ENCODE data around the gene GEMIN2. TPM values are rescaled to one million over a fixed set of nuclear protein-coding genes. Genes with fewer than 3 reads are reported as not detected.
"Not testable (repeated sequence)": the region's sequence is repeated elsewhere in the genome, so short reads cannot be mapped to it uniquely, and the experiment has no call there.

Gene GEMIN2
- total RNA-seq, 1 experiment from 2014 or later, result 15.1 TPM

GRCh38 chr14:39094515-39094914, 19.6 kb upstream of the GEMIN2 start:
- H3K9me3 ChIP-seq (ENCODE audit: control insufficient read depth, insufficient read depth, low read depth, low read length), result no peaks in the 10 kb centered on the region
- no peaks in the 10 kb centered on the region for H3K27me3 ChIP-seq (ENCODE audit: control insufficient read depth, insufficient read depth, low read length)
- DNase-seq (ENCODE audit: low read depth, low spot score), result no peak
- ATAC-seq, result no peak
- TF ChIP-seq REST (IDR thresholded peaks at IDR 0.05; ENCODE audit: insufficient read depth in 1 of 2, low read depth in 2 of 2, low read length in 1 of 2) (no peak), CTCF (IDR thresholded peaks at IDR 0.05) (no peak), SIN3A (IDR thresholded peaks at IDR 0.05; ENCODE audit: borderline replicate concordance, insufficient read depth, low read depth, low read length) (no peak), TCF7L2 (IDR thresholded peaks at IDR 0.05; ENCODE audit: low read depth, low read length) (no peak), POLR2AphosphoS5 (IDR thresholded peaks at IDR 0.05; ENCODE audit: low read depth, low read length) (no peak)
- no peak overlapping the region for H3K27ac ChIP-seq (ENCODE audit: low read length)
- H3K36me3 ChIP-seq (ENCODE audit: control insufficient read depth, insufficient read depth, low read length), result peaks cover 25% of the 10 kb centered on the region
- no peak overlapping the region for H3K4me3 ChIP-seq (ENCODE audit: low read depth in 2 of 2, low read length in 2 of 2)
- ChIA-PET CTCF (no interaction called here), POLR2A (interaction anchor here (0.9 kb wide), 1 partner anchor 10 kb away, joined by 5 read pairs; no protein-coding TSS in a partner anchor)
- in situ Hi-C loops (cut with HindIII; ENCODE audit: low pct_unique_long_range_greater_than_20kb, low sequenced_read_pairs), result no loop called here
- no peaks in the 10 kb centered on the region; the same call in 1 of the 2 replicates for H3K4me1 ChIP-seq (ENCODE audit: control insufficient read depth, insufficient read depth, low read length)
- intact Hi-C loops (cut with micrococcal nuclease; ENCODE audit: unreplicated experiment), result no loop called here
- no TSS peak for BruUV-seq (replicated peaks)

- no peak overlapping the region for H3K27ac ChIP-seq (ENCODE audit: low read length)
- ChIA-PET POLR2A (no interaction called here), CTCF (no interaction called here)
- no peak for ATAC-seq
- in situ Hi-C loops (cut with HindIII; ENCODE audit: low pct_unique_long_range_greater_than_20kb, low sequenced_read_pairs) (no loop called here), intact Hi-C loops (cut with micrococcal nuclease; ENCODE audit: unreplicated experiment) (no loop called here)
- no TSS peak for BruUV-seq (replicated peaks)
- H3K4me3 ChIP-seq (ENCODE audit: low read depth in 2 of 2, low read length in 2 of 2), result no peak overlapping the region
- DNase-seq (ENCODE audit: low read depth, low spot score), result no peak
- no peaks in the 10 kb centered on the region; the same call in none of the 2 replicates for H3K4me1 ChIP-seq (ENCODE audit: control insufficient read depth, insufficient read depth, low read length)
- TF ChIP-seq POLR2AphosphoS5 (IDR thresholded peaks at IDR 0.05; ENCODE audit: low read depth, low read length), result no peak
- TF ChIP-seq CTCF (IDR thresholded peaks at IDR 0.05), result no peak
- TF ChIP-seq REST (IDR thresholded peaks at IDR 0.05; ENCODE audit: insufficient read depth in 1 of 2, low read depth in 2 of 2, low read length in 1 of 2), result no peak
- no peak for TF ChIP-seq TCF7L2 (IDR thresholded peaks at IDR 0.05; ENCODE audit: low read depth, low read length)
- TF ChIP-seq SIN3A (IDR thresholded peaks at IDR 0.05; ENCODE audit: borderline replicate concordance, insufficient read depth, low read depth, low read length), result no peak
- H3K27me3 ChIP-seq (ENCODE audit: control insufficient read depth, insufficient read depth, low read length), result no peaks in the 10 kb centered on the region
- peaks cover 8% of the 10 kb centered on the region for H3K36me3 ChIP-seq (ENCODE audit: control insufficient read depth, insufficient read depth, low read length)
- no peaks in the 10 kb centered on the region for H3K9me3 ChIP-seq (ENCODE audit: control insufficient read depth, insufficient read depth, low read depth, low read length)
Observed at GRCh38 chr14:39097159-39097558, 17.0 kb upstream of the GEMIN2 start.

- H3K36me3 ChIP-seq (ENCODE audit: control insufficient read depth, insufficient read depth, low read length); H3K4me3 ChIP-seq (ENCODE audit: low read depth in 2 of 2, low read length in 2 of 2); H3K27ac ChIP-seq (ENCODE audit: low read length); H3K9me3 ChIP-seq (ENCODE audit: control insufficient read depth, insufficient read depth, low read depth, low read length); H3K4me1 ChIP-seq (ENCODE audit: control insufficient read depth, insufficient read depth, low read length); POLR2A ChIA-PET; DNase-seq (ENCODE audit: low read depth, low spot score); in situ Hi-C loops (cut with HindIII; ENCODE audit: low pct_unique_long_range_greater_than_20kb, low sequenced_read_pairs); BruUV-seq (replicated peaks); intact Hi-C loops (cut with micrococcal nuclease; ENCODE audit: unreplicated experiment); H3K27me3 ChIP-seq (ENCODE audit: control insufficient read depth, insufficient read depth, low read length); ATAC-seq: not testable (repeated sequence)
- CTCF ChIA-PET, result interaction anchor here (0.7 kb wide), 1 partner anchor 104 kb away, joined by 3 read pairs; no protein-coding TSS in a partner anchor
Observed at GRCh38 chr14:39099215-39099614, 14.9 kb upstream of the GEMIN2 start.
